SK-N-MC (cell line): Measurements from ENCODE around the gene CSNK1E.

ENCODE experiments used
- EZH2 ChIP-seq: fragments of 200-600 bp; sonication (generic); IDR thresholded peaks from one replicate; pipeline ENCODE4 v1.6.1; 2017; ENCODE audit warnings: antibody characterized with exemption
- FOXP2 ChIP-seq: optimal IDR thresholded peaks from 2 replicates; pipeline ENCODE3; 2011; ENCODE audit warnings: mild to moderate bottlenecking, moderate library complexity; ENCODE audit not compliant: insufficient read depth; ENCODE audit errors: extremely low read length, control extremely low read depth
- POLR2AphosphoS5 ChIP-seq: IDR thresholded peaks from 2 replicates; pipeline ENCODE4 v1.6.1; 2012; ENCODE audit warnings: mild to moderate bottlenecking, low read depth, low read length, borderline replicate concordance

GRCh38 chr22:38314051-38314932 lies 2.9 kb downstream of the CSNK1E start:
- TF ChIP-seq POLR2AphosphoS5 (no peak), EZH2 (no peak), FOXP2 (no peak)
